ENCODE data around the gene PDZK1IP1.
"Not testable (repeated sequence)": the region's sequence is repeated elsewhere in the genome, so short reads cannot be mapped to it uniquely, and the experiment has no call there.

PDZK1IP1 gene

DNA sequence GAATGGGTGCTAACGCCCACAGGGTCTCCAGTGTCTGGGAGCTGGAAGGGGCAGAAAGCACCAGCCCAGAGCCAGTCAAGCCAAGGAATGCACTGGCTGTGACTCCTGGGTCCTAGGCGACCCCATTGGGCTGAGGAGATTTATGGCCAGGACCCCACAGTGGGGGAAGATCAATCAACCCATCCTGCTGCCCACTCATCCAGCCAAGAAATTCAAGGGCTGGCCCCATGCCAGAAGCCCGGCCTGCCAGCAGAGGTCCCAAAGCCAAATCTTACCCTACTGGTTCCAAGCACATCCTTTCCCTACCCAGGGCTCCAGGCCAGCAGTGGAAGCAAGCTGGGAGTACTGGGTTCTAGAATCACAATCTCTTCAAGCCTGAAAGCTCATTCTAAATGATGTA lies 6.8 kb upstream of the PDZK1IP1 start:
- no peak for DNase-seq (ENCODE audit: low read depth)
- no peak overlapping the region for H3K4me3 ChIP-seq (replicated peaks; ENCODE audit: low read depth, low read length)
- TF ChIP-seq, protein P1, sequence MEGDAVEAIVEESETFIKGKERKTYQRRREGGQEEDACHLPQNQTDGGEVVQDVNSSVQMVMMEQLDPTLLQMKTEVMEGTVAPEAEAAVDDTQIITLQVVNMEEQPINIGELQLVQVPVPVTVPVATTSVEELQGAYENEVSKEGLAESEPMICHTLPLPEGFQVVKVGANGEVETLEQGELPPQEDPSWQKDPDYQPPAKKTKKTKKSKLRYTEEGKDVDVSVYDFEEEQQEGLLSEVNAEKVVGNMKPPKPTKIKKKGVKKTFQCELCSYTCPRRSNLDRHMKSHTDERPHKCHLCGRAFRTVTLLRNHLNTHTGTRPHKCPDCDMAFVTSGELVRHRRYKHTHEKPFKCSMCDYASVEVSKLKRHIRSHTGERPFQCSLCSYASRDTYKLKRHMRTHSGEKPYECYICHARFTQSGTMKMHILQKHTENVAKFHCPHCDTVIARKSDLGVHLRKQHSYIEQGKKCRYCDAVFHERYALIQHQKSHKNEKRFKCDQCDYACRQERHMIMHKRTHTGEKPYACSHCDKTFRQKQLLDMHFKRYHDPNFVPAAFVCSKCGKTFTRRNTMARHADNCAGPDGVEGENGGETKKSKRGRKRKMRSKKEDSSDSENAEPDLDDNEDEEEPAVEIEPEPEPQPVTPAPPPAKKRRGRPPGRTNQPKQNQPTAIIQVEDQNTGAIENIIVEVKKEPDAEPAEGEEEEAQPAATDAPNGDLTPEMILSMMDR (IDR thresholded peaks at IDR 0.05; ENCODE audit: low read length, missing control alignments): no peak

DNA sequence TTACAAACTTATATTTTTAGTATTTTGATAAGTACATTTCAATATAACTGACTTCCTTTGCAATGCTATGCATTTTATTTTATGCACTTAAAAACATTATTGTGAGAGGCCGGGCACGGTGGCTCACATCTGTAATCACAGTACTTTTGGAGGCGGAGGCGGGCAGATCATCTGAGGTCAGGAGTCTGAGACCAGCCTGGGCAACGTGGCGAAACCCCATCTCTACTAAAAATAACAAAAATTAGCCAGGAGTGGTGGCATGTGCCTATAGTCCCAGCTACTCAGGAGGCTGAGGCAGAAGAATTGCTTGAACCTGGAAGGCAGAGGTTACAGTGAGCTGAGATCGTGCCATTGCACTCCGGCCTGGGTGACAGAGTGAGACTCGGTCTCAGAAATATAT lies 6.1 kb upstream of the PDZK1IP1 start:
- not testable (repeated sequence) for DNase-seq (ENCODE audit: low read depth); H3K4me3 ChIP-seq (replicated peaks; ENCODE audit: low read depth, low read length)

GRCh38 chr1:47194311-47194710 lies 4.5 kb upstream of the PDZK1IP1 start:
- TF ChIP-seq, protein P1 (IDR thresholded peaks at IDR 0.05; ENCODE audit: low read length, missing control alignments): no peak
- no peak overlapping the region for H3K4me3 ChIP-seq (replicated peaks; ENCODE audit: low read depth, low read length)
- DNase-seq (ENCODE audit: low read depth): no peak

DNA sequence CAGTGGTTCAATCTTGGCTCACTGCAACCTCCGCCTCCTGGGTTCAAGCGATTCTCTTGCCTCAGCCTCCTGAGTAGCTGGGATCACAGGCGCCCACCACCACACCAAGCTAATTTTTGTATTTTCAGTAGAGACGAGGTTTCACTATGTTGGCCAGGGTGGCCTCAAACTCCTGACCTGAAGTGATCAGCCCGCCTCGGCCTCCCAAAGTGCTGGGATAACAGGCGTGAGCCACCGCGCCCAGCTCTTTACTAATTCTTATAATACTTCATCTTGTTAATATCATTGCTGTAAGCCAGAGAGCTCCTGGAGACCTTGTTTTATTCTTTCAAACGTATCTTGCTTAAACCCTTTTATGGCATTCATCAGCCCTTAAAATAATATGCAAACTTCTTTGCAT lies 3.7 kb upstream of the PDZK1IP1 start:
- DNase-seq (ENCODE audit: low read depth); H3K4me3 ChIP-seq (replicated peaks; ENCODE audit: low read depth, low read length): not testable (repeated sequence)

- DNase-seq (ENCODE audit: low read depth): peak; percentile 77
- TF ChIP-seq, protein P1 (IDR thresholded peaks at IDR 0.05; ENCODE audit: low read length, missing control alignments): peak; percentile 99
- H3K4me3 ChIP-seq (replicated peaks; ENCODE audit: low read depth, low read length): no peak overlapping the region
Observed at GRCh38 chr1:47192458-47193384, 2.9 kb upstream of the PDZK1IP1 start.

DNA sequence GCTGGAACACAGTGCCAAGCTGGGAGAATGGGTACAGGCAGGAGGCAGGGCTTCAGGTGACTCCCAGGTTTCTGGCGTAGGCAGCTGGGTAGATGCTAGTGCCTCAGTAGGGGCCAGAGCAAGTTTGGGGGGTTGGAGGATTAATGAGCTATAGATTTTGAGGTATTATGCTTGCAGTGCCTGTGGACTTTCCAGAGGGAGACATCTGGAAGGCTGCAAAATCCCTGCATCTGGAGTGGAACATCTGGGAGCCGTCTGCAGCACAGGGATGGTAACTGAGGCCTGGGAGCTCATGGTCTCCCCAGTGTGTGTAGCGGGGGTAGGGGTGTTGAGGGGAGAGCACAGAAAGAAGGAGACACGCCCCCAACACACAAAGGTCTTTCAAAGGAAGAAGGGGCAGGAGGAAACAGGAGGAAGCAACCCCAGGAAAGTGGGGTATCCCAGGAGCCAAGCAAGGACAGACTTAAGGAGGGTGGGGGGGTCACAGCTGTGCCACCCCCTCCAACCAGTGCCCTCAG lies 2.2 kb upstream of the PDZK1IP1 start:
- TF ChIP-seq, protein P1 (IDR thresholded peaks at IDR 0.05; ENCODE audit: low read length, missing control alignments): no peak
- no peak for DNase-seq (ENCODE audit: low read depth)
- H3K4me3 ChIP-seq (replicated peaks; ENCODE audit: low read depth, low read length): no peak overlapping the region

GRCh38 chr1:47190857-47191256 lies 1.0 kb upstream of the PDZK1IP1 start:
- TF ChIP-seq, protein P1 (IDR thresholded peaks at IDR 0.05; ENCODE audit: low read length, missing control alignments): no peak
- no peak for DNase-seq (ENCODE audit: low read depth)
- H3K4me3 ChIP-seq (replicated peaks; ENCODE audit: low read depth, low read length): no peak overlapping the region

DNA sequence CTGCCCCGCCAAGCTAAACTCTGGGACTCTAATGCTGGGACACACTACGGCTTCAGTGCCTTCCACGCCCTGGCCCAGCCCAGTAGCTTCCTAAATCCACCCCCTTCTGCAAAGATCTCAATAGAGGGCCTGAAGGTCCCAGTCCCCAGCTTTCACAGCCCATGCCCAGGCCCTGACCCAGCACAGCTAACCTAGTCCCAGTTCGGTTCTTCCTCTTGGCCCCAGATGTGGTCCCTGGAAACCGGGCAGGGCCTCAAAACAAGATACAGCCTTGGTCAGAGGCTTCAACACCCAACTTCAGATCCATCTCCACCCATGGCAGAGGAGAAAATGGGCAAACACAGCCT lies 646 bp upstream of the PDZK1IP1 start:
- no peak overlapping the region for H3K4me3 ChIP-seq (replicated peaks; ENCODE audit: low read depth, low read length)
- DNase-seq (ENCODE audit: low read depth): no peak
- TF ChIP-seq, protein P1 (IDR thresholded peaks at IDR 0.05; ENCODE audit: low read length, missing control alignments): no peak
